Duodenal mucosa (tissue), 2 donors: ENCODE measurements around the gene TRIM9.

Source experiments
- H3K27ac ChIP-seq: one replicate; pipeline ENCODE4 v1.7.0; 2013; ENCODE audit warnings: low read depth, low read length
- H3K27me3 ChIP-seq, 2 donors: one replicate each; pipeline ENCODE4 v1.7.0; 2013; ENCODE audit warnings: low read length in 2 of 2, control low read depth in 1 of 2; ENCODE audit not compliant: insufficient read depth in 2 of 2, control insufficient read depth in 1 of 2
- H3K36me3 ChIP-seq, 2 donors: one replicate each; pipeline ENCODE4 v1.7.0; 2013; ENCODE audit warnings: low read length in 2 of 2, control low read depth in 1 of 2; ENCODE audit not compliant: insufficient read depth in 2 of 2, control insufficient read depth in 1 of 2
- H3K4me1 ChIP-seq, 2 donors: one replicate each; pipeline ENCODE4 v1.7.0; 2013; ENCODE audit warnings: low read length in 2 of 2, control low read depth in 1 of 2; ENCODE audit not compliant: insufficient read depth in 2 of 2, control insufficient read depth in 1 of 2
- H3K4me3 ChIP-seq, 2 donors: one replicate each; pipeline ENCODE4 v1.7.0; 2013; ENCODE audit warnings: low read length in 2 of 2, low read depth in 1 of 2
- H3K9ac ChIP-seq, 2 donors: one replicate each; pipeline ENCODE4 v1.7.0; 2013; ENCODE audit warnings: low read length in 2 of 2, low read depth in 1 of 2
- H3K9me3 ChIP-seq, 2 donors: one replicate each; pipeline ENCODE4 v1.7.0; 2013; ENCODE audit warnings: low read length in 2 of 2, control low read depth in 1 of 2; ENCODE audit not compliant: control insufficient read depth in 1 of 2

The TRIM9 gene

DNA sequence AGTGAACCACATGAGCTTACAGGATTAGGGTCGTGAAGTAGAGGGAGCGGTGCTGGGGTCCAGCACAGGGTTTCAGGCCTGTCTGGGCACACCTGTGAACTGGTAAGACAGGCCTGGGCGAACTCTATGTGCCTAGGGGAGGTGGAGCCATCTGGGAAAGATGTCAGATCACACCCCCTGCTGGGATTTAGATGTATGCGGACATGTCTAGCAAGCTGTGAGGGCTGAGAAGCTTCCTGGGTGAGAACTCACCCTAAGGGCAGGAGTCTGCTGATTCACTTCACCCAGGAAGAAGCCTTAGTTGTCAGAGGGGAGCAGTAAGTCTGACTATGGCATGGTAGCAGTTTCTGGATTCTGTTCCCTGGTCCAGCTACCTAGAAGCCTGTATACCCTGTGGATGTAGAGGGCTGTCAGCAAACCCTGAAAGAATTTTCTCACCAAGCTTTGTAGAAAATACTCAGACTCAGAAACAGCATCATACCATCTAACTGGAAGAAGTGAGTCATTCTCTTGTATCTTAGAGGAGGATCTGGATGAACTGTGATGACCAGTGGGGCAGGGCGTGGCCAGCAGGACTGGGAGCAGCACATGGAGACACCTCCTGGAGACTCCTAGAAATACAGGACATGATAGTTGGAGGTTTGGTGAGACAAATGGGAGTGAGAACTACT is 139.4 kb downstream of the TRIM9 start:
- Histone ChIP-seq H3K36me3 (no peaks in the 10 kb centered on the region), H3K27me3 (no peaks in the 10 kb centered on the region), H3K4me1 (no peaks in the 10 kb centered on the region), H3K9ac (no peak overlapping the region), H3K9me3 (no peaks in the 10 kb centered on the region), H3K27ac (no peak overlapping the region), H3K4me3 (no peak overlapping the region)

DNA sequence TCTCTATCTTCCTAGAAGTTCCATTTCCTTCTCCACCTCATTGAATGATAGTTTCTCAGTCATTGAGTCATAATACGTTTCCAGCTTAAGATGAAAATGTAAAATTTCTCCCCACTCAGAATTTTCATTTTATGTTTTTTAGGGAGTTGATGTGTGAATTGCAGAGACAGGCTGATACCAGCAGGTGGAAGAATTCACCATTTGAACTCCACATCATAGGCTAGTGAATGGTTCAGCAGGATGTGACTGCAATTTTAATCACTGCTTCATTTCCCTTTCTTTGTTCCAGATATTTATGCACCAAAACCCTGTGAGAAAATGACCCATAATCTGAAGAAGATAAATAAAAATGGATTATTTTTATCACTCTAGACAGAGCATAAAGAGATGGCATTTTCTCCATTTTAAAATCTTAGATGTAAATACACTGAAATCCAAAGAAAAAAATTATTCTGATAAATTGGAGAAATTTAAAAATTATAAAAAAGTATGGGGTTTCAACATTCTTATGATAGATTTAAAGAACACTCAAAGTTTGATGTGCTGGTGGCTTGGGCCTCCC is 140.0 kb downstream of the TRIM9 start:
- Histone ChIP-seq H3K27me3 (no peaks in the 10 kb centered on the region), H3K9ac (no peak overlapping the region), H3K9me3 (no peaks in the 10 kb centered on the region), H3K4me3 (no peak overlapping the region), H3K36me3 (no peaks in the 10 kb centered on the region), H3K27ac (no peak overlapping the region), H3K4me1 (no peaks in the 10 kb centered on the region)

DNA sequence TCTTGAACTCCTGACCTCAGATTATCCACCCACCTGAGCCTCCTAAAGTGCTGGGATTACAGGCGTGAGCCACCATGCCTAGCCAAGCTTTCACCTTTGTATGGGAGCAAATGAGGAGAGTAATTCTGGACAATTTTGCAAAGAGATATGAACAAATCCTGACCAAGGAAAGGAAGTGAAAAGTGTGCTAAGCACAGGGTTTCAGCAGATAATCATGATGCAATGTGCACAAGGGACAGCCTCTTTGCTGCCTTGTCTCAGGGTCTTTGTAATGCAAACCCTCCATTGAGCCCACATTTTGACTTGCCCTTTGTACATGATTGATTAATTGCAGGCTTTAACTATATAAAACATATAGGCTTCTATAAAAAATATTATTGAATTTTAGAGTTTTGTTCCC is 141.4 kb downstream of the TRIM9 start:
- Histone ChIP-seq H3K27ac (no peak overlapping the region), H3K9ac (no peak overlapping the region), H3K4me1 (no peaks in the 10 kb centered on the region), H3K36me3 (no peaks in the 10 kb centered on the region), H3K4me3 (no peak overlapping the region), H3K27me3 (no peaks in the 10 kb centered on the region), H3K9me3 (no peaks in the 10 kb centered on the region)

DNA sequence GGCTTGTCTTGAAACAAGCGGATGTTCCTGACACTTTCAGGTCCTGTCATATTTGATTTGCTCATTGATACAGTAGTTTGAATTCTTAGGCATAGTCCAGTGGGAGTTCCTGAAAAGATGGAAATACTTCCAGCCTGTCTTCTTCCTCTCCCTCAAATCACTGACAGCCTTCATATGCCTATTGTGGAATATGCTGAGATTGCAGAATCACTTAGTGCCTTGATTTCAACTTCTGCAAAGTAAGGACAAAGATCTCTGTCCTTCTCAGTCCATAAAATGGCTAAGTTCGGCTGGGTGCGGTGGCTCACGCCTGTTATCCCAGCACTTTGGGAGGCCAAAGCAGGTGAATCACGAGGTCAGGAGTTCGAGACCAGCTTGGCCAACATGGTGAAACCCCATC is 143.9 kb downstream of the TRIM9 start:
- H3K27me3 ChIP-seq: no peaks in the 10 kb centered on the region
- no peaks in the 10 kb centered on the region for H3K9me3 ChIP-seq
- no peaks in the 10 kb centered on the region for H3K36me3 ChIP-seq
- H3K27ac ChIP-seq: no peak overlapping the region
- H3K4me1 ChIP-seq: no peaks in the 10 kb centered on the region
- H3K4me3 ChIP-seq: no peak overlapping the region
- no peak overlapping the region for H3K9ac ChIP-seq

DNA sequence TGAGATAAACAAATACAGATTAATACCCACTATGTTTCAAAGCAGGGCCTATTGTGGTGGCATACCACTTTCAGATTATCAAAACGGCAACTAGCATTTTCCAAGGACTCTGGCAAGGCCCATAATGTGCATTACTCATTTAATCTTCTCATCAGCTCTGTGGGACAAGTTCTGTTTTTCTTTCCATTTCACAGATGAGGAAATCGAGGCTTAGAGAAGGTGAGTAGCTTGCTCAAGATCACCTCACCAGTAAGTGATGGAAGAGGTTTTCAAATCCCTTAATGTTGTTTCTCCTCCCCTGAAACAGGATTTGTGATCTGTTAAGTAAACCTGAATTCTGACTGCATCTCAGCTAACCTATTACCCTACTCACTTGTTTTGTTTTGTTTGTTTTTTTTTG is 146.7 kb downstream of the TRIM9 start:
- Histone ChIP-seq H3K4me1 (peaks cover 0 to 18% of the 10 kb centered on the region in 2 donors), H3K9ac (no peak overlapping the region), H3K36me3 (no peaks in the 10 kb centered on the region), H3K9me3 (no peaks in the 10 kb centered on the region), H3K4me3 (no peak overlapping the region), H3K27me3 (peaks cover 8 to 11% of the 10 kb centered on the region in 2 donors), H3K27ac (no peak overlapping the region)

DNA sequence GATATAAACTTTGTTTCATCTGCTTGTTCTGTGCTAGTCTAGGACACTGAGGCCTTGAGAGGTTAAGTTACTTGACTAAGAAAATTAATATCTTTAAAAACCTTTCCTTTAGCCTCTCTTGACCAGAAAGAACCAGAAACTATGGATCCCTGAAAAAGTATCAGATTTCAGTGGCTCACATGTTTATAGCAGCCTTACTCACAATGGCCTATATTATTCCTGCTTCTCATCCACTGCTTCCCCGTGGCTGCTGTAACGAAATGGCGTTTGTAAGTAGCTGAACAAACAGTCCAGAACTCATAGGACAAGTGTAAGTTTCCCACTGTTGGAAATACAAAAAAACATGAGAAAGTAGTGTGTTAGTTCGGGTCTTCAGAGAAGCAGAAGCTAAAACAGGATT is 147.5 kb downstream of the TRIM9 start:
- Histone ChIP-seq H3K27ac (no peak overlapping the region), H3K9me3 (no peaks in the 10 kb centered on the region), H3K4me3 (no peak overlapping the region), H3K36me3 (no peaks in the 10 kb centered on the region), H3K27me3 (peaks cover 8 to 13% of the 10 kb centered on the region in 2 donors), H3K9ac (no peak overlapping the region), H3K4me1 (peaks cover 0 to 18% of the 10 kb centered on the region in 2 donors)

DNA sequence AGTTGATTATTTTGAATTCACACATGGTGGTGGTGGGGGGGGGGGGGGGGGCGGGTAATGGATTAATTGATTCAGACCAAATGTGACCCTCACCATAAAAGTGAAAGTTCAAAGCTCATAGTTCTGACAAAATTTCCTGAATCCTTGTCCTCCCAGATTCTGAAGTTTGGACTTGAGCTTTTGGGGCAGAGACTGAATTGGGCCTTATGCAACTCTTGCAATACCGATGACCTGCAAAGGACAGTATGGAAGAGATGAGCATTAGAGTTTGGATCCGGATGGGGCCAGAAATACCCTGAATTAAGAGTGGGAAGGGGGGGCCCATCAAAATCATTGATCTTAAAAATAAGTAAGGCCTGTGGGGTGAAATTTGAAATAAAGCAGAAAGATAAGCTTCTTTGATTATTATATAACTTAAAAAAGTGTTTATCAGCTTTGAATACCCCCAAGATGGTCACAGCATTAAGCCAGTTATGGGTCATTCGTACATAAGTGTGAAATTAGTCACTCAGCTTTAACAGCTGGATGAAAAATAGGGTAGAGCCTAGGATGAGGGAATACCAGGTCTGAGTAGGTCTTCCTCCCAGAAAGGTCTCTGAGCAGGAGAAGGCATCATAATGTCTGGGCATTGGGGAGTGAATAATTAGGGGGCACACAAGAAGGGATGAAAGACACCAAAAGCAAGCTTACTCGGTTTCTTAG is 148.5 kb downstream of the TRIM9 start:
- no peaks in the 10 kb centered on the region for H3K9me3 ChIP-seq
- no peak overlapping the region for H3K9ac ChIP-seq
- H3K4me3 ChIP-seq: no peak overlapping the region
- peaks cover 0 to 18% of the 10 kb centered on the region in 2 donors for H3K4me1 ChIP-seq
- no peaks in the 10 kb centered on the region for H3K36me3 ChIP-seq
- H3K27me3 ChIP-seq: peaks cover 8 to 13% of the 10 kb centered on the region in 2 donors
- no peak overlapping the region for H3K27ac ChIP-seq

DNA sequence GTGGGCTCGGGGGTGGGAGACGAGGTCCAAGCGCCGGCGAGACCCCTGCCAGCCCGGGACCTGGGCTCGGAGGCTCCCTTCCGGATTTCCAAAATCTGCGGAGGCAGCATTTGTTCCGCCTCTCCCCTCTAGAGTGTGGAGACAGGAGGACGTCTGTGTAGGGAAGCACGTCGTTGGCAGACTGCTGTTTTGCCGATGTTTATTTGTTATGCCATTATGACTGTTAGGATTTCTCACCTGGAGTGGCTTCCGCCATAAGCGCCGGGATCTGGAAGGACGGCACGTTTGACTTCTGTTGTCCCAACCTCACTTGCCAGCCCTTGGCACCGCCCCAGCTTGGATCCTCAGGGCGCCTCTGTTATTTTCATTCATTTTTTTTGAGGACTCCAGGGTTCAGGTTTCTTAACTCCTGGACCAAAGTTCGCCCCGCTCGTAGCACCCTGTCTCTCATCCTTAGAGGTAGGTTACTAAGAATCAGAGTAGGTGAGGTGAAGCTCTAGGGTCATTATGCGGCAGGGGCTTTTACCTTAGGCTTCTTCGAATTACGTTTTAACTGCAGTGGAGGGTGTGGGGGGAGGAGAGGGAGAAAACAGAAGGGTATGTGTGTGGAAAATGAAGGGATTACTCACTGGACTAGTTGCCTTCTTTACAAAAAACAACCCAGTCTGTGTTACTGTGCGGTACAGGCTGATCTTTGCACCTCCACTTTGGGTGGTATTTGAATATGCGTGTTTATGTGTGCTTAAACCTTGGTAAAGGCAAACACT is 150.1 kb downstream of the TRIM9 start:
- H3K27ac ChIP-seq: peak overlapping the region; percentile 36
- no peaks in the 10 kb centered on the region for H3K9me3 ChIP-seq
- H3K9ac ChIP-seq: peak overlapping the region; percentile 26 to 52
- no peaks in the 10 kb centered on the region for H3K36me3 ChIP-seq
- H3K27me3 ChIP-seq: peaks cover 8 to 15% of the 10 kb centered on the region in 2 donors
- H3K4me1 ChIP-seq: peaks cover 0 to 18% of the 10 kb centered on the region in 2 donors
- peak overlapping the region; percentile 79 to 86 for H3K4me3 ChIP-seq

DNA sequence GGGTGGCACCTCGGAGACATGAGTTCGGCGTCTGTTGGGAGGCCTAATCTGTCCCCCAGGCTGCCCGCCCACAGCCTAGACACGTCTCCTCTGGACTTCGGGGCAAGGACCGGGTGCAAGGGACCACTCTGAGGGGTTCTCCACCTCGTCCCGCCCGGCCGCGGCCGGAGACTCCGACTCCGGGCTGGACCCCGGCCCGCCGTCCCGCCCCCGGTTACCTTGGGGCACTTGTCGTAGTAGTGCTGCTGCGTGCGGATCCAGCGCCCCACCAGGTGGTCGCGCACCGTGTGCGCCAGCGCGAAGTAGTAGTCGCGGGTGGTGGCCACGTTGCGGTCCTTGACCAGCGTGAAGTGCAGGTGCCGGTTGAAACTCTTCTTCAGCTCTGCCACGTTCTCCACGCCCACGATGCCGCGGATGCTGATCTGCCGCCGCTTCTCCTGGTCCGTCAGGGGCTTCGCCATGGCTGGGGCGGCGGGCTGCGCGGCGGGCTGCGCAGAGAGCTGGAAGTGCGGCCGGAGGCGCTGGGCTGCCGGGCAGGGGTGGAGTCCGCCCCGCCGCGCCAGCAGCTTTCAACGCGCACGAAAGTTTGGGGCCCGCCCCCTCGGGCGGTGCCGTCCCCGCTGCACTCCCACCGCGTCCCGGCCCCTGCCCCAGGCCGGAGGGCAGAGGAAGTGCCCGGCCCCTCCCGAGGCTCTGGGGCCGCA is 150.8 kb downstream of the TRIM9 start, which contains the start of gene PYGL:
Gene PYGL (minus strand): TSS at position 541 of the 704 bp plus-strand sequence. CDS start 80 bp downstream, at position 461.
- no peaks in the 10 kb centered on the region for H3K9me3 ChIP-seq
- H3K4me1 ChIP-seq: peaks cover 0 to 18% of the 10 kb centered on the region in 2 donors
- peaks cover 8 to 15% of the 10 kb centered on the region in 2 donors for H3K27me3 ChIP-seq
- peak within 1 kb of the TSS; percentile 52 to 54 for H3K9ac ChIP-seq
- peak within 1 kb of the TSS; percentile 79 to 86 for H3K4me3 ChIP-seq
- peak within 1 kb of the TSS; percentile 36 for H3K27ac ChIP-seq
- H3K36me3 ChIP-seq: no peaks in the 10 kb centered on the region
